ENCODE data around the gene ISG20L2. TPM values are rescaled to one million over a fixed set of nuclear protein-coding genes. Genes with fewer than 3 reads are reported as not detected.

ISG20L2 gene
- total RNA-seq, 1 donor from 2014 or later: 23.7 TPM

- H3K27ac Mint-ChIP-seq (ENCODE audit: unreplicated experiment): no peak overlapping the region
- H3K9me3 Mint-ChIP-seq (ENCODE audit: low read depth): no peaks in the 10 kb centered on the region
- H3K27me3 Mint-ChIP-seq (ENCODE audit: low read depth): no peaks in the 10 kb centered on the region
- no peak overlapping the region for H3K4me3 Mint-ChIP-seq (ENCODE audit: unreplicated experiment)
- peaks cover 14% of the 10 kb centered on the region for H3K36me3 Mint-ChIP-seq (ENCODE audit: low read depth)
- TF ChIP-seq, protein P1, sequence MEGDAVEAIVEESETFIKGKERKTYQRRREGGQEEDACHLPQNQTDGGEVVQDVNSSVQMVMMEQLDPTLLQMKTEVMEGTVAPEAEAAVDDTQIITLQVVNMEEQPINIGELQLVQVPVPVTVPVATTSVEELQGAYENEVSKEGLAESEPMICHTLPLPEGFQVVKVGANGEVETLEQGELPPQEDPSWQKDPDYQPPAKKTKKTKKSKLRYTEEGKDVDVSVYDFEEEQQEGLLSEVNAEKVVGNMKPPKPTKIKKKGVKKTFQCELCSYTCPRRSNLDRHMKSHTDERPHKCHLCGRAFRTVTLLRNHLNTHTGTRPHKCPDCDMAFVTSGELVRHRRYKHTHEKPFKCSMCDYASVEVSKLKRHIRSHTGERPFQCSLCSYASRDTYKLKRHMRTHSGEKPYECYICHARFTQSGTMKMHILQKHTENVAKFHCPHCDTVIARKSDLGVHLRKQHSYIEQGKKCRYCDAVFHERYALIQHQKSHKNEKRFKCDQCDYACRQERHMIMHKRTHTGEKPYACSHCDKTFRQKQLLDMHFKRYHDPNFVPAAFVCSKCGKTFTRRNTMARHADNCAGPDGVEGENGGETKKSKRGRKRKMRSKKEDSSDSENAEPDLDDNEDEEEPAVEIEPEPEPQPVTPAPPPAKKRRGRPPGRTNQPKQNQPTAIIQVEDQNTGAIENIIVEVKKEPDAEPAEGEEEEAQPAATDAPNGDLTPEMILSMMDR (IDR thresholded peaks at IDR 0.05): no peak
- peaks cover 28% of the 10 kb centered on the region for H3K4me1 Mint-ChIP-seq (ENCODE audit: low read depth)
- no peak for DNase-seq (ENCODE audit: low spot score)
Observed at GRCh38 chr1:156700736-156701531, 27.6 kb downstream of the ISG20L2 start.

DNA sequence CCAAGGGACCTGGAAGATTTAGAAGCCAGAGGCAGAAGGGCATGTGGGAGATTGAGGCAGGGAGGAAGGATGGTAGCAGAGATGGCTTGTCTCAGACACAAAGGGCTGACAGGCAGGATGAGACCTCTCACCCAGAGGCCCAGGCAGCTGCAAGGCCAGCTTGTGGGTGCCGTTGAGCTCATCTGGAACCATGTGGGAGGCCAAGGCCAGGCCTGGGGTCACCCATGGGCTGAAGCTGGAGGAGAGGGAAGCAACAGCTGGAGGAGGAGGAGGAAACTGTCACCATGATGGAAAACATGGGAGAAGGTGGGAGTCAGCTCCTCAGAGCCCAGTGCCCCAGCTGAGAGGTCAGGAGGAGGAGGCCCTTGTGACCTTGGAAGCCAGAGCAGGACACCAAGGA is 29.6 kb downstream of the ISG20L2 start:
- DNase-seq (ENCODE audit: low spot score): no peak
- H3K4me3 Mint-ChIP-seq (ENCODE audit: unreplicated experiment): no peak overlapping the region
- peaks cover 14% of the 10 kb centered on the region for H3K36me3 Mint-ChIP-seq (ENCODE audit: low read depth)

GRCh38 chr1:156697481-156697880 is 31.1 kb downstream of the ISG20L2 start:
- H3K4me3 Mint-ChIP-seq (ENCODE audit: unreplicated experiment): no peak overlapping the region
- TF ChIP-seq, protein P1 (IDR thresholded peaks at IDR 0.05): no peak
- H3K36me3 Mint-ChIP-seq (ENCODE audit: low read depth): peaks cover 14% of the 10 kb centered on the region
- DNase-seq (ENCODE audit: low spot score): no peak
- H3K4me1 Mint-ChIP-seq (ENCODE audit: low read depth): peaks cover 22% of the 10 kb centered on the region
- H3K27me3 Mint-ChIP-seq (ENCODE audit: low read depth): no peaks in the 10 kb centered on the region
- no peaks in the 10 kb centered on the region for H3K9me3 Mint-ChIP-seq (ENCODE audit: low read depth)
- no peak overlapping the region for H3K27ac Mint-ChIP-seq (ENCODE audit: unreplicated experiment)

More for the DNA sequence above, 29.6 kb downstream of the ISG20L2 start:
- Mint-ChIP-seq H3K9me3 (ENCODE audit: low read depth) (no peaks in the 10 kb centered on the region), H3K4me1 (ENCODE audit: low read depth) (peaks cover 17% of the 10 kb centered on the region), H3K27me3 (ENCODE audit: low read depth) (no peaks in the 10 kb centered on the region), H3K27ac (ENCODE audit: unreplicated experiment) (no peak overlapping the region)
- TF ChIP-seq, protein P1 (IDR thresholded peaks at IDR 0.05): no peak

- Mint-ChIP-seq H3K36me3 (ENCODE audit: low read depth) (peaks cover 14% of the 10 kb centered on the region), H3K4me1 (ENCODE audit: low read depth) (peaks cover 30% of the 10 kb centered on the region), H3K27ac (ENCODE audit: unreplicated experiment) (no peak overlapping the region), H3K27me3 (ENCODE audit: low read depth) (peaks cover 1% of the 10 kb centered on the region), H3K9me3 (ENCODE audit: low read depth) (no peaks in the 10 kb centered on the region), H3K4me3 (ENCODE audit: unreplicated experiment) (no peak overlapping the region)
- DNase-seq (ENCODE audit: low spot score): no peak
- TF ChIP-seq, protein P1 (IDR thresholded peaks at IDR 0.05): no peak
Observed at GRCh38 chr1:156696755-156697154, 31.8 kb downstream of the ISG20L2 start.

DNA sequence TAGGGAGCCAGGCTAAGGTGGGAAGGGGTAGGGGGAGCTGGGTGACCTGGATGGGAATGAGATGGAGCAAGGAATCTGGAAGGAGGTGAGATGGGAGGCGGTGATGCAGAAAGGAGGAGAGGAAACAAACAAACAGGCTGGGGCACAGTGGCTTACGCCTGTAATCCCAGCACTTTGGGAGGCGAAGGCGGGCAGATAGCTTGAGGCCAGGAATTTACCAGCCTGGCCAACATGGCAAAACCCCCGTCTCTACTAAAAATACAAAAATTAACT is 33.9 kb downstream of the ISG20L2 start:
- H3K27me3 Mint-ChIP-seq (ENCODE audit: low read depth): peaks cover 1% of the 10 kb centered on the region
- H3K4me1 Mint-ChIP-seq (ENCODE audit: low read depth): peaks cover 46% of the 10 kb centered on the region
- H3K36me3 Mint-ChIP-seq (ENCODE audit: low read depth): peaks cover 7% of the 10 kb centered on the region
- no peak overlapping the region for H3K4me3 Mint-ChIP-seq (ENCODE audit: unreplicated experiment)
- no peaks in the 10 kb centered on the region for H3K9me3 Mint-ChIP-seq (ENCODE audit: low read depth)
- TF ChIP-seq, protein P1 (IDR thresholded peaks at IDR 0.05): no peak
- DNase-seq (ENCODE audit: low spot score): no peak
- H3K27ac Mint-ChIP-seq (ENCODE audit: unreplicated experiment): no peak overlapping the region

Measured in chondrocyte (in vitro differentiated cells).